ENCODE measurements around the gene PLEKHF1.

DNA sequence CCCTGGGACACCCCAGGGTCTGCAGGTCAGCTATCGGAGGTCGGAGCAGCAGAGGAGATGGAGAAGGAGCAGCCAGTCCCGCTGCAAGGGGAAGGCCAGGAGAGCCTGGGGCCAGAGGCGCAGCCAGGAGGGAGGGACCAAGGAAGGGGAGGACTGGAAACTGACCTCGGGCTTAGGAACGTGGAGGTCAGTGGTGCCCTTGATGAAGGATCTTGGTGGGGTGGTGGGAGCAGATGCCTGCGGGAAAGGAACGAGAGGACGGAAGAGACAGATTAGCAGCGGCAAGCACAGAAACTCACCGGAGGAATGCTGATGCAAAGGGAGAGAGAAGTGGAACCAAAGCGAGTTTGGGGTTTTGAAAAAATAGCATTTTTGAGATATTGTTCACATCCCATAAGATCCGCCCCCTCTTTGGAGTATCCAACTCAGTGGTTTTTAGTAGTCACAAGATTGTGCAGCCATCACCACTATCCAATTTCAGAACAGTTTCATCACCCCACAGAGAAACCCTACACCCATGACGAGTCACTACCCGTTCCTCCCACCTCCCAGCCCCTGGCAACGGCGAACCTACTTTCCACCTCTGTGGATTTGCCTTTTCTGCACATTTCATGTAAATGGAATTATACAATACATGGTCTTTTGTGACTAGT is 22.1 kb downstream of the PLEKHF1 start:
- TF ChIP-seq, protein P1, sequence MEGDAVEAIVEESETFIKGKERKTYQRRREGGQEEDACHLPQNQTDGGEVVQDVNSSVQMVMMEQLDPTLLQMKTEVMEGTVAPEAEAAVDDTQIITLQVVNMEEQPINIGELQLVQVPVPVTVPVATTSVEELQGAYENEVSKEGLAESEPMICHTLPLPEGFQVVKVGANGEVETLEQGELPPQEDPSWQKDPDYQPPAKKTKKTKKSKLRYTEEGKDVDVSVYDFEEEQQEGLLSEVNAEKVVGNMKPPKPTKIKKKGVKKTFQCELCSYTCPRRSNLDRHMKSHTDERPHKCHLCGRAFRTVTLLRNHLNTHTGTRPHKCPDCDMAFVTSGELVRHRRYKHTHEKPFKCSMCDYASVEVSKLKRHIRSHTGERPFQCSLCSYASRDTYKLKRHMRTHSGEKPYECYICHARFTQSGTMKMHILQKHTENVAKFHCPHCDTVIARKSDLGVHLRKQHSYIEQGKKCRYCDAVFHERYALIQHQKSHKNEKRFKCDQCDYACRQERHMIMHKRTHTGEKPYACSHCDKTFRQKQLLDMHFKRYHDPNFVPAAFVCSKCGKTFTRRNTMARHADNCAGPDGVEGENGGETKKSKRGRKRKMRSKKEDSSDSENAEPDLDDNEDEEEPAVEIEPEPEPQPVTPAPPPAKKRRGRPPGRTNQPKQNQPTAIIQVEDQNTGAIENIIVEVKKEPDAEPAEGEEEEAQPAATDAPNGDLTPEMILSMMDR (conservative IDR thresholded peaks at IDR 0.05), result no peak
- no peak for TF ChIP-seq ZFX (IDR thresholded peaks at IDR 0.05)
